ENCODE measurements around the gene PCTP. TPM values are rescaled to one million over a fixed set of nuclear protein-coding genes. Genes with fewer than 3 reads are reported as not detected.

PCTP gene
- total and polyA plus RNA-seq, 8 donors: 4.7 to 69.2 (median 22.6) TPM

DNA sequence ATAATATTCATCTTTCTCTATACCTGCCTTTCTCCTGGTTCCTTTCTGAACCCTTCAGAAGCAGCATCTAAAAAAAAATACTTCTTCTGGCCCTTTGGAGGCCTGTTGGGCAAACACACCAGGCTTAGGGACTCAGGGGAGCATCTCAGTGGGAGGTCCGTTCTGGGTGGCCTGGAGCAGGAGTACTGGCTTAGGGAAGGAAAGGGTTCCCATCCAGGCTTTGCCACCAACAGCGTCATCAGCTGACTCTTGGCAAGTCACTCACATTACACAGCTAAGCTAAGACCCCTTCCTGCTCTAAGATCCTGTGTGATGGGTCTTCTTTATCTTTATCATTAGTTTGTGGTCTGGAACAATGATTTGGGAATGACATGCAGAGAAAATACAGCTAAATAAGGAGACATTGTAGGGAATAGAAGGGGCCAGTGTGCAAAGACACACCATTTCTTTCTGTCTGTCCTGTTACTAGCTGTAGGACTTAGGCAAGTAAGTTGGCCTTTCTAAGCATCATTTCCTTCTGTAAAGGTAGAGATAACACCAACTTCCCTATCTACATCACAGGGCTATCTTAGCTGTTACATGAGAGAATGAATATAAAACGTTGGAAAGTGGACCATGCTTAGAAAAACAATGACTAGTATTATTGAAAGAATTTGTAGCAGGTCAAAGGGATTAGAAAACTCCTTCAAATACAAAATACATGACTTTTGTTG is 9.9 kb downstream of the PCTP start:
- Histone ChIP-seq H3K27ac (peak overlapping the region in 4 of 5 donors; percentile 21 to 66 (median 42)), H3K4me1 (peaks cover 0 to 69% (median 16%) of the 10 kb centered on the region in 4 donors), H3K36me3 (no peaks in the 10 kb centered on the region), H3K4me3 (no peak overlapping the region), H3K9me3 (no peaks in the 10 kb centered on the region), H3K27me3 (no peaks in the 10 kb centered on the region)
- peak in 1 of 2 donors; percentile 46 for DNase-seq
- intact Hi-C loops (cut with DNase I; ENCODE audit: low total_unique reads): no loop called here
- WGBS, 5 donors: 39 to 59% (median 47%) methylated on average over 3 of the region's 3 CpGs
- TF ChIP-seq EP300 (IDR thresholded peaks at IDR 0.05) (no peak), POLR2A (IDR thresholded peaks at IDR 0.05) (no peak), POLR2AphosphoS5 (IDR thresholded peaks at IDR 0.05) (no peak)
- TF ChIP-seq, protein P1, sequence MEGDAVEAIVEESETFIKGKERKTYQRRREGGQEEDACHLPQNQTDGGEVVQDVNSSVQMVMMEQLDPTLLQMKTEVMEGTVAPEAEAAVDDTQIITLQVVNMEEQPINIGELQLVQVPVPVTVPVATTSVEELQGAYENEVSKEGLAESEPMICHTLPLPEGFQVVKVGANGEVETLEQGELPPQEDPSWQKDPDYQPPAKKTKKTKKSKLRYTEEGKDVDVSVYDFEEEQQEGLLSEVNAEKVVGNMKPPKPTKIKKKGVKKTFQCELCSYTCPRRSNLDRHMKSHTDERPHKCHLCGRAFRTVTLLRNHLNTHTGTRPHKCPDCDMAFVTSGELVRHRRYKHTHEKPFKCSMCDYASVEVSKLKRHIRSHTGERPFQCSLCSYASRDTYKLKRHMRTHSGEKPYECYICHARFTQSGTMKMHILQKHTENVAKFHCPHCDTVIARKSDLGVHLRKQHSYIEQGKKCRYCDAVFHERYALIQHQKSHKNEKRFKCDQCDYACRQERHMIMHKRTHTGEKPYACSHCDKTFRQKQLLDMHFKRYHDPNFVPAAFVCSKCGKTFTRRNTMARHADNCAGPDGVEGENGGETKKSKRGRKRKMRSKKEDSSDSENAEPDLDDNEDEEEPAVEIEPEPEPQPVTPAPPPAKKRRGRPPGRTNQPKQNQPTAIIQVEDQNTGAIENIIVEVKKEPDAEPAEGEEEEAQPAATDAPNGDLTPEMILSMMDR (IDR thresholded peaks at IDR 0.05): no peak

DNA sequence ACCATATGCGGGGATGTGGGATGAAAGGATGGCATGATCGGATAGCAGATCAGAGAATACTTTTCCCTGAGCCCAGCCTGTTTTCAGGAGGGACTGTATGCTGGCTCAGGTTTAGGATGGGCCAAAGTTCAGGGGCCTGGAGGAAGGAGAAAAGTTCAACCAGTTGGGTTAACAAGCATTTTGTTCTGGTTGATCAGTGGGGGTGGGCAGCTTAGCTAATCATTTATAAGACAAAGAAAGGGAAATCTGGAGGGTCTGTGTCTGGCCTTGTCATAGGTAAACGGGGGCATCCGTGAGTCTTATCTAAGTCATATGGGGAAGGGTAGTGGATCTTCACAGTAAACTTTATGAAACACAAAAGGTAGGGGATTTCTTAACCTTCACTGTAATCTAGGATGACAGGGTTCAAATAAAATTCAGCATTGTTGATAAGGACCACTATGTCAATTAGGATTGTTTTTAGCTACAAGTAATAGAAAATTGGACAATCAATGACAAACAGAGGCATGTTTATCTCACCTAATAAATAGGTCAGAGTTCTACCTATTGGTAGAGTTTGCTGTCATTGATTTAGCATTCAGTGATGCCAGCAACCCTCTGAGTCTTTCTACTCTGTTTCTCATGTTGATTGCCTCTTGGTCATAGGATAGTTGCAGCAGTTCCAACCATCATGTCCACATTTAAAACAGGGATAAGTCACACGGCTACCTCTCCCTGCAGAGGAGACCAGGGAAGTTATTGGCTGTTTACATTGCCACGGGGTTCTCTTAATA is 11.4 kb downstream of the PCTP start:
- WGBS, 5 donors: 82 to 90% (median 84%) methylated on average over 6 of the region's 6 CpGs
- DNase-seq: no peak
- intact Hi-C loops (cut with DNase I; ENCODE audit: low total_unique reads): no loop called here
- peaks cover 0 to 68% (median 16%) of the 10 kb centered on the region in 4 donors for H3K4me1 ChIP-seq
- H3K27me3 ChIP-seq: no peaks in the 10 kb centered on the region
- H3K36me3 ChIP-seq: no peaks in the 10 kb centered on the region
- TF ChIP-seq EP300 (IDR thresholded peaks at IDR 0.05) (no peak), POLR2A (IDR thresholded peaks at IDR 0.05) (no peak), POLR2AphosphoS5 (IDR thresholded peaks at IDR 0.05) (no peak)
- TF ChIP-seq, protein P1 (IDR thresholded peaks at IDR 0.05): no peak
- H3K4me3 ChIP-seq: no peak overlapping the region
- H3K9me3 ChIP-seq: no peaks in the 10 kb centered on the region
- H3K27ac ChIP-seq: peak overlapping the region in 1 of 5 donors; percentile 47

DNA sequence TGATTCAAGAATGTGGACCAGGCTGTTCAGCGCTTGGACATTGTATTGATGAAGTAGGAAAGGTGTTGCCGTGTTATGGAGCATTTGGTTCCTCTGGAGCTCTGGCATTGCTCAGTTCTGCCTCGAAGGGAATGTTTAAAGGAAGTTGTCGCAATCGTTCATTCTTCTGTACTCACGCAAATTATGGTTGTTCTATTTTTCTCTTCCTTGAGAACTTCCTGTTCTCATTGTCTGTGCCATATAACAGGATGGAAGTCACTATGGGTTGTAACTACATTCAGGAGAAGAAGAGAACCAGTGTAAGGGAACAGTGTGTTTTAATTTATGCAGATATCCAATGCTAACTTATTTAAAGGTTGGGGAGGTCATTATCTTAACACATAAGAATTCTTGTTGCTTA is 13.0 kb downstream of the PCTP start:
- Histone ChIP-seq H3K4me3 (no peak overlapping the region), H3K4me1 (peaks cover 0 to 58% (median 18%) of the 10 kb centered on the region in 4 donors), H3K36me3 (peaks cover 0 to 12% (median 11%) of the 10 kb centered on the region in 4 donors), H3K27me3 (no peaks in the 10 kb centered on the region), H3K9me3 (no peaks in the 10 kb centered on the region), H3K27ac (peak overlapping the region in 4 of 5 donors; percentile 44 to 78 (median 54))
- intact Hi-C loops (cut with DNase I; ENCODE audit: low total_unique reads): no loop called here
- TF ChIP-seq POLR2A (IDR thresholded peaks at IDR 0.05): no peak
- TF ChIP-seq, protein P1 (IDR thresholded peaks at IDR 0.05): no peak
- TF ChIP-seq POLR2AphosphoS5 (IDR thresholded peaks at IDR 0.05): peak; percentile 44 to 60 (median 58)
- TF ChIP-seq EP300 (IDR thresholded peaks at IDR 0.05): peak; percentile 56
- 54 to 77% (median 70%) methylated on average over 6 of the region's 6 CpGs for WGBS, 5 donors
- no peak for DNase-seq

DNA sequence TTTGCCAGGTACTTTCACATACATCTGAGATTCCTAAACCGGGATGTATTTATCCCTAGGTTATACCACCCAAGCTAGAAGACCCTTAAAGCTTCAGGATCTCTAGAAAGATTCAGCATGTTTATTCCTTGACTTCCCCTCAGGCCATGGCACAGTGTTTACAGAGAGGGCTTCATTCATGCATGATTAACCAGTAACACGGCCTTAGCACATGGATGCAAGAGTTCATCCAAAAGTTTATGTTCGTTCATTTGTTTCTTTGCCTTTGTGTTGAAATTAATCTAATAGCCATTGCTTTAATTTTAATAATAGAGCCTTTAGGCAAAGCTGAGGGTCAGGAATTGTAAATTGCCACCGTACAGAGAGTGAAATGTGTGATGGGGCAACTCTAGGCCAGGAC is 13.8 kb downstream of the PCTP start:
- Histone ChIP-seq H3K4me3 (no peak overlapping the region), H3K27ac (peak overlapping the region in 4 of 5 donors; percentile 44 to 78 (median 54)), H3K36me3 (peaks cover 0 to 18% (median 17%) of the 10 kb centered on the region in 4 donors), H3K9me3 (no peaks in the 10 kb centered on the region), H3K27me3 (no peaks in the 10 kb centered on the region), H3K4me1 (peaks cover 0 to 58% (median 20%) of the 10 kb centered on the region in 4 donors)
- WGBS, 5 donors: 87 to 94% (median 91%) methylated on average over 4 of the region's 4 CpGs
- TF ChIP-seq POLR2AphosphoS5 (IDR thresholded peaks at IDR 0.05): no peak
- TF ChIP-seq, protein P1 (IDR thresholded peaks at IDR 0.05): no peak
- no peak for TF ChIP-seq EP300 (IDR thresholded peaks at IDR 0.05)
- TF ChIP-seq POLR2A (IDR thresholded peaks at IDR 0.05): no peak
- intact Hi-C loops (cut with DNase I; ENCODE audit: low total_unique reads): no loop called here
- DNase-seq: no peak

Data from stomach (tissue), 9 donors.